Smooth muscle cell of trachea (primary cell): ENCODE data around the gene TMEM8B. TPM values are rescaled to one million over a fixed set of nuclear protein-coding genes. Genes with fewer than 3 reads are reported as not detected.

ENCODE experiments used
- total RNA-seq: library from RNA; depleted of rRNA; stranded (reverse); fragments of >200 nt; gene quantifications from 2 replicates; pipeline ENCODE4 v1.2.1, GENCODE V29; 2014

TMEM8B gene
- 6.5 and 7.4 TPM in 2 replicates for total RNA-seq

GRCh38 chr9:35829084-35829763 lies at the start of gene TMEM8B:
Gene TMEM8B, plus strand, starts transcription at chr9:35829228. Its CDS starts 220 bp downstream, at chr9:35829448.

GRCh38 chr9:35791297-35791921 lies 37.6 kb upstream of the TMEM8B start, which contains the start of gene NPR2:
Gene NPR2, plus strand, starts transcription at chr9:35791591. Its CDS starts 818 bp downstream, at chr9:35792409.

DNA sequence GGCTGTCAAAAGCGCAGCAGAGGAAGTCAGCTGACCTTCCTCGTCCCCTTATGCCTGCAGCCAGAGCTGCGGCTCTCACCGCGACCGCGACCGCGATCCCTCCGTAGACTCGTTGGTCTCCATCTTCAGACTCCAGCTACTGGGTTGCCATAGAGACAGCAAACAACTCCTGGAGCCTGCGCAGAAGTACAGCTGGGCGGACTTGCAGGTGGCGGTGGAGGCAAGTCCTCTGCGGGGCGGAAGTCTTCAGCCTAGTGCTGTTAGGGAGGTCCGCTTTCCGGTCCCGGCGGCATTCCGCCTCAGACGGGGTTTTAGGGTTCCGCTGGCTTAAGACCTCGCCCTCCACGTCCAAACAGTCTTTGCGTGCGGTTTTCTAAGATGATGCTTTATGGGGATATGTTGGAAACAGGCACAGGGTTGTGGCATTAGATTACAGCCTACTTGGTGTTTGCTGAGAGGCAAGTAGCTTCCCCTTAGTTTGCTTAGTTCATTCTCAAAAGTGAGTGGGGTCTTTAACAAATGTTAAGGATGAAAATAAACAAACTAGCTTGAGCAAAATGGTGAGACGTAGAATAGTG lies 16.9 kb upstream of the TMEM8B start, which contains the start of gene SPAG8:
SPAG8 (minus strand) TSS at position 238 of the 578 bp plus-strand sequence; CDS start at position 123, 115 bp downstream.

DNA sequence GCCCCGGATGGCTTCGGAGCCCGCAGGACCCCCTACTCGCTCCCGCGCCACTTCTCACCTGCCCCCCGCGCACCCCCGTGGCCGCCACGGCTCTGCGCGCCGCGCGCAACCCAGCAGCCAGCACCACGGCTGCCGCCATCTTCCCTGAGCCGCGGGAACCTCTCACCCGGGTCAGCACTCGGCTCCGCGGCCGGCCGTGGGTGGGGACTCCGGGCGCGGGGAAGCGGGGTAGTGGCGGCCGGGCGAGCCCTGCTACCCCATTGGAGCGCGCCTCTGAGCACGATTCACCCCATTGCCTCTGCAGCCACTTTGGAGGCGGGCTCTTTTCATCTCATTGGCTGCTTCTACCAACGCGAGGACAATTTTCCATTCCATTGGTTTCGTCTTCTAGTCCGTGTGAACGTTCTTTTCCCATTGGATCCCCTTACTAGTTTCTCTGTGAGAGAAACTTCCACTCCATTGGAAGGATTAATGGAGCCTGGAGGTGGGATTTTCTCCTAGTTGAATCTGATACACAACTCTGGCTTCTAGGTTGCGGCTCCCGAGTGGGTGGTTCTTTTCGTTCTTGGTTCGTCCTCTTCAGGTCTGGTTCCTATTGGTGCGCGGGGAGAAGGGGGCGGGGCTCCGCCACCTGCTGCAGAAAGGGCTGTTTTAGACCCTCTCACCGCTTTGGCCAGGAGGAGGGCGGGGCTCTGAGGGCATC lies 14.0 kb upstream of the TMEM8B start, which contains the start of gene HINT2:
HINT2 (minus strand) TSS at position 202 of the 703 bp plus-strand sequence; CDS start at position 139, 63 bp downstream.

GRCh38 chr9:35828716-35829083 lies 328 bp upstream of the TMEM8B start, which contains the start of gene FAM221B:
Gene FAM221B, minus strand, starts transcription at chr9:35828732. Its CDS starts 2,571 bp downstream, at chr9:35826161.

DNA sequence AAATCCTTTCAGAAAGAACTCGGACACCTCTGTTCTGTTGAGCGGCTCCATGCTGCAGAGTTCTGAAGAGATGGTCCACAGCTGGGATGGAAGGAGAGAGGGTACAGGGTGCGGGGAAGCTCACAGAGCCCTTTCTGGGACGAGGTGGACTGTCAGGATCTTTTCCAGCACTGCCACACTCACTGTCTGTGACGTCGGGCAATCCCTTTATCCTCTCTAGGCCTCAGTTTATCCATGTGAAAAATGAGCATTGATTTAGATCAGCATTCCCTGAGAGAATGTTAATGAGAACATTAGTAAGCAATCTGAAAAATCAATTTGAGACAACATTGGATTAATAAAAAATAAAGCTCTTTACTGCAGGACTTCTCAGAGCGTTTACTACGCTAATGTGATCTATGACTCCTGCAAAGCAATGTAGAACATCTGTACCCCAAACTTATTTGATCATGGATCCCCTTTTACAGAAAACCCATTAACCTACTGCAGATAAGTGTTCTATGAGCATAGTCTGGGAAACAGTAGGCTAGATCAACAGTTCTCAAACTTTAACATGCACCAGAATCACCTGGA lies 41.4 kb downstream of the TMEM8B start, which contains the start of gene OR13J1:
OR13J1 (minus strand) TSS at position 51 of the 573 bp plus-strand sequence; CDS start at position 51, 0 bp downstream.

DNA sequence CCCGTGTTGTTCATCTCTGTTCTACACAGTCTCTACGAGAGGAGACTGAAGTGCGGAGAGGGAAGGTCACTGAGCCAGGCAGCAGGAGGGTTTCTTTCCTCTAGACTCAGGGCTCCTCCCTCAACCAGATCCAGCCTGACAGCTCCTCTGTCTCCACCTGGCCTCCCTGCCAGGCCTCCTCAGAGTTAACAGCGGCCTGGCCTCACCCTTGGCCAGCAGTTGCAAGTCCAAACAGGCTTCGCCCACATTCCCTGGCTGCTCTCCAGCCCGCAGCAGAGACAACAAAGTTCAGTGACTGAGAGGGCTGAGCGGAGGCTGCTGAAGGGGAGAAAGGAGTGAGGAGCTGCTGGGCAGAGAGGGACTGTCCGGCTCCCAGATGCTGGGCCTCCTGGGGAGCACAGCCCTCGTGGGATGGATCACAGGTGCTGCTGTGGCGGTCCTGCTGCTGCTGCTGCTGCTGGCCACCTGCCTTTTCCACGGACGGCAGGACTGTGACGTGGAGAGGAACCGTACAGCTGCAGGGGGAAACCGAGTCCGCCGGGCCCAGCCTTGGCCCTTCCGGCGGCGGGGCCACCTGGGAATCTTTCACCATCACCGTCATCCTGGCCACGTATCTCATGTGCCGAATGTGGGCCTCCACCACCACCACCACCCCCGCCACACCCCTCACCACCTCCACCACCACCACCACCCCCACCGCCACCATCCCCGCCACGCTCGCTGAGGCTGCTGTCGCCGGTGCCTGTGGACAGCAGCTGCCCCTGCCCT lies 77.1 kb downstream of the TMEM8B start, which contains the start of gene HRCT1:
HRCT1 (plus strand) TSS at position 291 of the 768 bp plus-strand sequence; CDS start at position 377, 86 bp downstream.

GRCh38 chr9:35909274-35909673 lies 80.2 kb downstream of the TMEM8B start, which contains the start of gene SPAAR:
Gene SPAAR, plus strand, starts transcription at chr9:35909490. Its CDS starts 974 bp downstream, at chr9:35910464.

Other genes with a start within 250 kb of the TMEM8B start
- gene TESK1, start 224.0 kb upstream of the TMEM8B start, total RNA-seq = 7.3 and 15.7 TPM in 2 replicates
- 2.0 and 3.5 TPM in 2 replicates for gene CD72, start 210.8 kb upstream of the TMEM8B start, total RNA-seq
- gene SIT1, start 178.3 kb upstream of the TMEM8B start, total RNA-seq = 0.29 TPM in 1 of 2 replicates, not detected in the other
- gene RMRP, start 171.2 kb upstream of the TMEM8B start, total RNA-seq = 6,137 and 10,606 TPM in 2 replicates
- 12.4 and 19.8 TPM in 2 replicates for gene CCDC107, start 170.9 kb upstream of the TMEM8B start, total RNA-seq
- 0.50 and 2.9 TPM in 2 replicates for gene ARHGEF39, start 164.0 kb upstream of the TMEM8B start, total RNA-seq
- gene CA9, start 155.3 kb upstream of the TMEM8B start, total RNA-seq = 2.3 and 5.8 TPM in 2 replicates
- gene TPM2, start 139.3 kb upstream of the TMEM8B start, total RNA-seq = 880 and 967 TPM in 2 replicates
- 445 and 453 TPM in 2 replicates for gene TLN1, start 97.0 kb upstream of the TMEM8B start, total RNA-seq
- 71.4 and 79.2 TPM in 2 replicates for gene CREB3, start 96.6 kb upstream of the TMEM8B start, total RNA-seq
- 17.5 and 20.1 TPM in 2 replicates for gene GBA2, start 80.0 kb upstream of the TMEM8B start, total RNA-seq
- gene RGP1, start 79.9 kb upstream of the TMEM8B start, total RNA-seq = 13.4 and 17.2 TPM in 2 replicates
- 1.2 TPM in 1 of 2 replicates, not detected in the other for gene MSMP, start 75.0 kb upstream of the TMEM8B start, total RNA-seq
- gene NPR2, start 37.6 kb upstream of the TMEM8B start, total RNA-seq = 48.6 and 54.3 TPM in 2 replicates
- 0.99 and 1.5 TPM in 2 replicates for gene SPAG8, start 17.0 kb upstream of the TMEM8B start, total RNA-seq
- 12.1 and 30.5 TPM in 2 replicates for gene HINT2, start 14.2 kb upstream of the TMEM8B start, total RNA-seq
- gene FAM221B, start 496 bp upstream of the TMEM8B start, total RNA-seq = not detected in 2 replicates
- not detected in 2 replicates for gene OR13J1, start 41.2 kb downstream of the TMEM8B start, total RNA-seq
- gene HRCT1, start 77.0 kb downstream of the TMEM8B start, total RNA-seq = 0.15 and 0.83 TPM in 2 replicates
- gene SPAAR, start 80.3 kb downstream of the TMEM8B start, total RNA-seq = under 0.01 TPM in 1 of 2 replicates, not detected in the other
- gene OR2S2, start 128.9 kb downstream of the TMEM8B start, total RNA-seq = not detected in 2 replicates
- gene RECK, start 207.7 kb downstream of the TMEM8B start, total RNA-seq = 81.6 and 138 TPM in 2 replicates